ENCODE results near the gene DOK7.

The DOK7 gene

GRCh38 chr4:3427134-3427476, 36.0 kb upstream of the DOK7 start:
- no peak for DNase-seq (ENCODE audit: low read depth in 2 of 2)
- TF ChIP-seq, protein P1, sequence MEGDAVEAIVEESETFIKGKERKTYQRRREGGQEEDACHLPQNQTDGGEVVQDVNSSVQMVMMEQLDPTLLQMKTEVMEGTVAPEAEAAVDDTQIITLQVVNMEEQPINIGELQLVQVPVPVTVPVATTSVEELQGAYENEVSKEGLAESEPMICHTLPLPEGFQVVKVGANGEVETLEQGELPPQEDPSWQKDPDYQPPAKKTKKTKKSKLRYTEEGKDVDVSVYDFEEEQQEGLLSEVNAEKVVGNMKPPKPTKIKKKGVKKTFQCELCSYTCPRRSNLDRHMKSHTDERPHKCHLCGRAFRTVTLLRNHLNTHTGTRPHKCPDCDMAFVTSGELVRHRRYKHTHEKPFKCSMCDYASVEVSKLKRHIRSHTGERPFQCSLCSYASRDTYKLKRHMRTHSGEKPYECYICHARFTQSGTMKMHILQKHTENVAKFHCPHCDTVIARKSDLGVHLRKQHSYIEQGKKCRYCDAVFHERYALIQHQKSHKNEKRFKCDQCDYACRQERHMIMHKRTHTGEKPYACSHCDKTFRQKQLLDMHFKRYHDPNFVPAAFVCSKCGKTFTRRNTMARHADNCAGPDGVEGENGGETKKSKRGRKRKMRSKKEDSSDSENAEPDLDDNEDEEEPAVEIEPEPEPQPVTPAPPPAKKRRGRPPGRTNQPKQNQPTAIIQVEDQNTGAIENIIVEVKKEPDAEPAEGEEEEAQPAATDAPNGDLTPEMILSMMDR (IDR thresholded peaks at IDR 0.05; ENCODE audit: low read depth, low read length), result no peak
- no peak overlapping the region for H3K4me3 ChIP-seq (replicated peaks in 1 of 2; ENCODE audit: low read depth in 2 of 2, low read length in 2 of 2)

DNA sequence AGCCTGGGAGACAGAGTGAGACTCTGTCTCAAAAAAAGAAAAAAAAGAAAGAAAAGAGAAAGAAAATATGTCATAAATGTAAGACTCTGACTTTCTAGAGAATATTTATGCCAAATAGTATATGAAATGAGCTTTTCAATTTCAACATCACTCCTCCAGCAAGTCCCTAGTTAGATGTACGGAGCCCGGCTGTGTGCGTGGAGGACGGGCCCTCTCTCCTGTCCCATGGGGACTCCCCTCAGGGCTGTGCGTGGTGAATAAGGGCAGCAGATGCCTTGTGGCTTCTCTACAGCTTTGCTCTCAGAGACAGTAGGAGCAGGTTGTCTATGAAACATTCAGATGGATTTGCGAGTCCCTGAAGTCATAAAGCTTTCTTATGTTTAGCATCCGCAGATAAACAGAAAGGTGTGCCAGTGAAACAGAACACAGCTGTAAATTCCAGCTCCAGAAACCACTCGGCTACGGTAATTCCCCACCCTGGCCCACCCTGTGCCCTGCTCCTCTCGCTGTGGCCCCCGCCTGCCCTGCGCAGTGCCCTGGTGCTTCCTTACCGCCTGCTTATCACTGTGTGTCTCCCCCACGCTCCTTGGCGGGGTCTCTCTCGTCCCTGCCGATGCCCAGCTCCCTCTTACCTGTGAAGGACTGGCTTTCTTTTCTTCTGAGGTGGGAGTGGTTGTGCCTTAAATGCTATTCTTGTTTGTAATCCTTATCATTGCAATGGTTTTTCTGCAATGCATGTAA, 35.2 kb upstream of the DOK7 start:
- no peak for DNase-seq (ENCODE audit: low read depth in 2 of 2)
- TF ChIP-seq, protein P1 (IDR thresholded peaks at IDR 0.05; ENCODE audit: low read depth, low read length), result no peak
- no peak overlapping the region for H3K4me3 ChIP-seq (replicated peaks in 1 of 2; ENCODE audit: low read depth in 2 of 2, low read length in 2 of 2)

- no peak overlapping the region for H3K4me3 ChIP-seq (replicated peaks in 1 of 2; ENCODE audit: low read depth in 2 of 2, low read length in 2 of 2)
- DNase-seq (ENCODE audit: low read depth in 2 of 2), result no peak
- TF ChIP-seq, protein P1 (IDR thresholded peaks at IDR 0.05; ENCODE audit: low read depth, low read length), result no peak
Measured at GRCh38 chr4:3429651-3430050, 33.5 kb upstream of the DOK7 start.

- TF ChIP-seq, protein P1 (IDR thresholded peaks at IDR 0.05; ENCODE audit: low read depth, low read length), result no peak
Measured at GRCh38 chr4:3430524-3430923, 32.6 kb upstream of the DOK7 start.

DNA sequence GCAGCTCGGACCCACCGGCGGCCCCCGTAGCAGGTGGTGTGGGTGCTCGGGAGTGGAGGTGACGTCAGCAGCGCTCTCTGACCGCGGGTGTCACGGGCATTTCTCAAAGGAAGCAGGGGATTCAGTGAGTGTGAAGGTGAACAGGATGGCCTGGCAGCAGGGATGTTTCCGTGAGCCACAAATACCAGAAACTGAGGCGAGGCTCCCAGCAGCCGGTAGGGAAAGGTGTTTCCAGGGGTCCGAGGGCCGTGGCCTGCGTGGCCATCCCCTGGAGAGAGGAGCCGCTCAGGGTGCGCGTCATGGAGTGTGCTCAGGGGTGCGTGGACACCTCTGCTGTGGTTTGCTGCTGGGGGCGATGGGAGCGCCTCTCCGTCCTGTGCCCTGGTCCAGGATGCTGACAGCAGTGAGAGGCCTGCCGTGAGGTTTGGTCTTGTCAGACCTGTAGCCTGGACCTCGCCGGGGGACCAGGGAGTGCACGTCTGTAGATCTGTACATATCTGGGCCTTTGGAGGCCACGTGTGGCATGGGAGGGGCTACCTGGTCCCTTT, 31.6 kb upstream of the DOK7 start:
- H3K4me3 ChIP-seq (replicated peaks in 1 of 2; ENCODE audit: low read depth in 2 of 2, low read length in 2 of 2), result no peak overlapping the region
- TF ChIP-seq, protein P1 (IDR thresholded peaks at IDR 0.05; ENCODE audit: low read depth, low read length), result no peak
- no peak for DNase-seq (ENCODE audit: low read depth in 2 of 2)

More at GRCh38 chr4:3430524-3430923, 32.6 kb upstream of the DOK7 start:
- no peak for DNase-seq (ENCODE audit: low read depth in 2 of 2)
- no peak overlapping the region for H3K4me3 ChIP-seq (replicated peaks in 1 of 2; ENCODE audit: low read depth in 2 of 2, low read length in 2 of 2)

- no peak for DNase-seq (ENCODE audit: low read depth in 2 of 2)
- TF ChIP-seq, protein P1 (IDR thresholded peaks at IDR 0.05; ENCODE audit: low read depth, low read length), result no peak
- H3K4me3 ChIP-seq (replicated peaks in 1 of 2; ENCODE audit: low read depth in 2 of 2, low read length in 2 of 2), result no peak overlapping the region
Measured at GRCh38 chr4:3432381-3432790, 30.7 kb upstream of the DOK7 start.

All from cardiac fibroblast (primary cell).